Activated CD8-positive, alpha-beta T cell treated with anti-CD3 and anti-CD28 coated beads for 36 hours (primary cell): ENCODE measurements around the gene CANT1. TPM values are rescaled to one million over a fixed set of nuclear protein-coding genes. Genes with fewer than 3 reads are reported as not detected.

Experiments used
- ATAC-seq: fragments of 200-7000 bp; cut with Tn5 transposase; one replicate; pipeline ENCODE4 v1.10.0; 2021; ENCODE audit warnings: mild to moderate bottlenecking, moderate library complexity
- CTCF ChIA-PET: fragments of 350-600 bp; sonication (Branson Sonifier 250); formaldehyde crosslinking; loops from one replicate; lab custom pipeline; 2021; ENCODE audit warnings: antibody characterized with exemption; lab: Charles Lee
- POLR2A ChIA-PET: fragments of 350-600 bp; sonication (Branson Sonifier 250); formaldehyde crosslinking; loops from one replicate; lab custom pipeline; 2021; ENCODE audit warnings: antibody characterized with exemption; lab: Charles Lee
- DNase-seq: peaks from one replicate; pipeline ENCODE4 v3.0.0-alpha.2; 2020
- H3K27ac Mint-ChIP-seq: one replicate; pipeline ENCODE4 v1.8.0; 2021; ENCODE audit warnings: mild to moderate bottlenecking, mixed read lengths
- H3K27me3 Mint-ChIP-seq: one replicate; pipeline ENCODE4 v1.8.0; 2021; ENCODE audit warnings: mixed read lengths
- H3K36me3 Mint-ChIP-seq: one replicate; pipeline ENCODE4 v1.8.0; 2021; ENCODE audit warnings: low read depth, mixed read lengths
- H3K4me1 Mint-ChIP-seq: one replicate; pipeline ENCODE4 v1.8.0; 2021; ENCODE audit warnings: low read depth, mixed read lengths
- H3K4me3 Mint-ChIP-seq: one replicate; pipeline ENCODE4 v1.8.0; 2021; ENCODE audit warnings: mild to moderate bottlenecking, moderate library complexity, mixed read lengths
- H3K9me3 Mint-ChIP-seq: one replicate; pipeline ENCODE4 v1.8.0; 2021; ENCODE audit warnings: mixed read lengths
- intact Hi-C: fragments of 100-400 bp; cut with micrococcal nuclease; formaldehyde crosslinking; loops from one replicate; pipeline ENCODE4 v1.10.0; 2022
- total RNA-seq, 2 experiments: library from RNA; stranded (reverse); gene quantifications; one replicate each; pipeline ENCODE4 v1.2.3, GENCODE V29; 2021
- TF ChIP-seq, protein P1 (sequence below): fragments of 200-600 bp; IDR thresholded peaks from one replicate; pipeline ENCODE4 v1.8.0; 2022; ENCODE audit warnings: antibody characterized with exemption, mild to moderate bottlenecking

CANT1 gene
- total RNA-seq, 2 experiments from 2014 or later, result 41.4 to 48.2 TPM

DNA sequence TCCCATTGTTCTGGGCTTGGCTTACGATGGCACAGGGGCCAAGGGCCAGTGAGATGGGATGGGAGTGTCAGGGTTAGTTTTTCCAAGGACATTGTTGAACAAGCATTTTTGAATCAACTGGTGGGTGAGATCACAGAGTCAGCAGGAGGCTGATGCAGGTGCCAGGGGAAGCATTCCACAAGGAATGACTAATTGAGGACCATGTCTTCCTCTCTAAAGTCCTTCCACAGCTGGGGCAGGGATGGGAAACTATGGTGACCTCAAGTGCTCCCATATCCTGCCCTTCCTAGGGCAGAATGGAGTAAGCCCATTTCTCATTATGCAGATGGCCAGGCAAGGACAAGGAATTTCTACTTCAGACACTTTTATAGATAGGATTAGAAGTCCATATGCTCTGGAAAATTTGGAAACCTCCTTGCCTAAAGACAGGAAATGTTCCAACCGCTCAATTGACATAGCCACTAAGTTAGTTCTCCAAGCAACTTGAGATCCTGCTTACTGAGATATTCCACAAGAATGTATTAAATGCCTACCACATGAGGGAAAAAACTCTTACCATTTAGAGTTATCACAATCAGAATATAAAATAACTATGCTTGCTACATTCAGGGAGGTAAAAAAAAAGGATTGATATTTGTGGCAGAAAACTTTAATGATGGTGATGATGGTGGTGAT lies 43.8 kb upstream of the CANT1 start:
- ChIA-PET CTCF (interaction anchor here (1.2 to 4.5 kb wide), 2 partner anchors 8 to 11 kb away, joined by 5 to 15 read pairs; no protein-coding TSS in a partner anchor), POLR2A (no interaction called here)
- intact Hi-C loops, result no loop called here
- TF ChIP-seq, protein P1, sequence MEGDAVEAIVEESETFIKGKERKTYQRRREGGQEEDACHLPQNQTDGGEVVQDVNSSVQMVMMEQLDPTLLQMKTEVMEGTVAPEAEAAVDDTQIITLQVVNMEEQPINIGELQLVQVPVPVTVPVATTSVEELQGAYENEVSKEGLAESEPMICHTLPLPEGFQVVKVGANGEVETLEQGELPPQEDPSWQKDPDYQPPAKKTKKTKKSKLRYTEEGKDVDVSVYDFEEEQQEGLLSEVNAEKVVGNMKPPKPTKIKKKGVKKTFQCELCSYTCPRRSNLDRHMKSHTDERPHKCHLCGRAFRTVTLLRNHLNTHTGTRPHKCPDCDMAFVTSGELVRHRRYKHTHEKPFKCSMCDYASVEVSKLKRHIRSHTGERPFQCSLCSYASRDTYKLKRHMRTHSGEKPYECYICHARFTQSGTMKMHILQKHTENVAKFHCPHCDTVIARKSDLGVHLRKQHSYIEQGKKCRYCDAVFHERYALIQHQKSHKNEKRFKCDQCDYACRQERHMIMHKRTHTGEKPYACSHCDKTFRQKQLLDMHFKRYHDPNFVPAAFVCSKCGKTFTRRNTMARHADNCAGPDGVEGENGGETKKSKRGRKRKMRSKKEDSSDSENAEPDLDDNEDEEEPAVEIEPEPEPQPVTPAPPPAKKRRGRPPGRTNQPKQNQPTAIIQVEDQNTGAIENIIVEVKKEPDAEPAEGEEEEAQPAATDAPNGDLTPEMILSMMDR, result no peak
- ATAC-seq, result no peak
- Mint-ChIP-seq H3K9me3 (peaks cover 5% of the 10 kb centered on the region), H3K36me3 (no peaks in the 10 kb centered on the region), H3K27me3 (peaks cover 8% of the 10 kb centered on the region), H3K4me3 (no peak overlapping the region), H3K27ac (no peak overlapping the region), H3K4me1 (no peaks in the 10 kb centered on the region)
- DNase-seq, result no peak

DNA sequence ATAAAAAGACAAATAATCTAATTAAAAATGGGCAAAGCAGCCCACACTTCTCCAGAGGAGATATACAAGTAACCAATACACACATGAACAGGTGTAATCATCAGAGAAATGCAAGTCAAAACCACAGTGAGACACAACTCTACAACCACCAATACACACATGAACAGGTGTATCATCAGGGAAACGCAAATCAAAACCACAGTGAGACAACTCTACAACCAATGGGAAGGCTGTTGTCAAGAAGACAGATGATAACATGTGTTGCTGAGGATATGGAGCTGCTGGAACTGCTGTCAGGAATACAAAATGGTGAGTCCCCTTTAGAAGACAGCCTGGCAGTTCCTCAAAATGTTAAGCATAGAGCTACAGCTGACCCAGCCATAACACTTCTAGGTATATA lies 42.6 kb upstream of the CANT1 start:
- TF ChIP-seq, protein P1, result no peak
- intact Hi-C loops, result no loop called here
- ChIA-PET CTCF (interaction anchor here (0.9 to 1.2 kb wide), 2 partner anchors 10 to 348 kb away, joined by 5 read pairs; no protein-coding TSS in a partner anchor), POLR2A (no interaction called here)
- no peaks in the 10 kb centered on the region for H3K4me1 Mint-ChIP-seq
- H3K4me3 Mint-ChIP-seq, result no peak overlapping the region
- H3K9me3 Mint-ChIP-seq, result peaks cover 5% of the 10 kb centered on the region
- no peaks in the 10 kb centered on the region for H3K36me3 Mint-ChIP-seq
- DNase-seq (no peak), ATAC-seq (no peak)
- H3K27me3 Mint-ChIP-seq, result peaks cover 5% of the 10 kb centered on the region
- H3K27ac Mint-ChIP-seq, result no peak overlapping the region

DNA sequence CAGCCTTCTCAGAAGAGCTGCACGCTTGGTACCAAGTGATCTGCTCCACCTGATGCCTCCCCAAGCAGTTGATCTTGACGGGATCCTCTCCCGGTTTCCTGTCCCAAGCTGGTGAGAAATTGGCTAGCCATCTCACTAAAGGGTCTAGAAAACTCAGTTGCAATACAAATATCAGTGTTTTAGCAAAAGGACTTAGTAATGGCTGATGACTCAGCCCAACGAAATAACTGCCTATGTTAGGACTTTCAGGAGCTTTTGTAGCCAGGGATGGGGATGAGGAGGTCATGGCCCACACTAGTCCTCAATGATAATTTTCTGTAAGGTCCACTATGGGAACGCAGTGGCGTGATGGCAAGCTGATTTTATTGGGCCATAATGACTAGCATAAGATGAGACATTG lies 41.7 kb upstream of the CANT1 start:
- Mint-ChIP-seq H3K27me3 (peaks cover 5% of the 10 kb centered on the region), H3K36me3 (no peaks in the 10 kb centered on the region), H3K9me3 (peaks cover 5% of the 10 kb centered on the region), H3K27ac (no peak overlapping the region), H3K4me1 (no peaks in the 10 kb centered on the region), H3K4me3 (no peak overlapping the region)
- TF ChIP-seq, protein P1, result no peak
- ChIA-PET POLR2A (no interaction called here), CTCF (interaction anchor here (0.9 to 1.4 kb wide), 2 partner anchors 9 to 349 kb away, joined by 3 to 5 read pairs; no protein-coding TSS in a partner anchor)
- intact Hi-C loops, result no loop called here
- DNase-seq (no peak), ATAC-seq (no peak)

DNA sequence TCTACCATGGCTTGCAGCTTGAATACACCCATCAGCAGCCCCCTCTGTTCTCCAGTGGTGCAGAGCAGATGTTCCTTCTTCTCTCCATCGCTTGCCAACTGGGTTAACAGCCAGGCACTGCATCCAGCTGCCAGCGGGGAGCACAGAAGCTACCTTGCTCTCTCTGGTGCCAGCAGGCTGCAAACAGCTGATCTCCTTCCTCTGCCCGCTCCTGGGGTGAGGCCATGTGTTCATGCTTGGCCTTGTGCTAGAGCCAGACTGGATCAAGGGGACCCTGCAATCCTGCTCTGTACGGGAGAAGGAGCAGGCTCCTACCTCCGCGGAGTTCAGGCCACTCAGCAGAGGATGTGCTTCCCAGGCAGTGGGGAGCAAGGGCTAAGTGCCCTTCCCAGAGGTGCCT lies 41.0 kb upstream of the CANT1 start:
- ATAC-seq, result no peak
- H3K36me3 Mint-ChIP-seq, result no peaks in the 10 kb centered on the region
- H3K4me3 Mint-ChIP-seq, result no peak overlapping the region
- CTCF ChIA-PET, result interaction anchor here (1.4 kb wide), 1 partner anchor 8 kb away, joined by 3 read pairs; no protein-coding TSS in a partner anchor
- no peak overlapping the region for H3K27ac Mint-ChIP-seq
- DNase-seq, result no peak
- POLR2A ChIA-PET, result no interaction called here
- peaks cover 7% of the 10 kb centered on the region for H3K27me3 Mint-ChIP-seq
- intact Hi-C loops, result no loop called here
- TF ChIP-seq, protein P1, result no peak
- peaks cover 5% of the 10 kb centered on the region for H3K9me3 Mint-ChIP-seq
- H3K4me1 Mint-ChIP-seq, result no peaks in the 10 kb centered on the region

DNA sequence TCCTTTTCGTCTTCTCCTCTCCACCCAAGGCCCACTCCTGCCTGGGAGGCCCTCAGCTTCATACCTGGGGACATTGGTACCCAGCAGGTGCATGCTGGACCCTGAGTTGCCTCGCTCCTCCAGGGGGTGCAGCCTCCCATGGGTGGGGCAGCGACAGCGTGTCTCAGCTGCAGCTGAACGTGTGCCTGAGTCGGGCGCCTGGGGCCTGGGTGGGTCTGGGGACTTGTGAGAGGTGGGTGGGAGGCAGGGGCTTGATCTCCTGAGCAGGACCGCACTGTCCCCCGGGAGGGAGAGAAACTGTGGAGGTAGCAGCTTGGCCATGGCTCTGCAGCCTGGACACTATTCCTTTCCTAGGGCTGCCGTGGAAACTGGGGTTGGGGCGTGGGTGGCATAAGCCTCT lies 40.3 kb upstream of the CANT1 start:
- DNase-seq (no peak), ATAC-seq (no peak)
- Mint-ChIP-seq H3K4me1 (no peaks in the 10 kb centered on the region), H3K27ac (no peak overlapping the region), H3K36me3 (no peaks in the 10 kb centered on the region), H3K9me3 (peaks cover 5% of the 10 kb centered on the region), H3K4me3 (no peak overlapping the region), H3K27me3 (peaks cover 8% of the 10 kb centered on the region)
- CTCF ChIA-PET, result no interaction called here
- TF ChIP-seq, protein P1, result no peak
- intact Hi-C loops, result loop anchor here (10.0 kb wide), 1 partner anchor 345 kb away; no protein-coding TSS in a partner anchor
- POLR2A ChIA-PET, result no interaction called here
